ENCODE measurements around the gene PCNX2.

- TF ChIP-seq MAX (IDR thresholded peaks at IDR 0.05) (no peak), REST (IDR thresholded peaks at IDR 0.05; ENCODE audit: low read depth) (no peak), EP300 (IDR thresholded peaks at IDR 0.05; ENCODE audit: borderline replicate concordance) (no peak), NFIC (IDR thresholded peaks at IDR 0.05) (no peak), TAF1 (IDR thresholded peaks at IDR 0.05; ENCODE audit: low read depth) (no peak), CREB1 (IDR thresholded peaks at IDR 0.05; ENCODE audit: low read depth) (no peak), RAD21 (IDR thresholded peaks at IDR 0.05; ENCODE audit: low read depth) (no peak), CEBPB (IDR thresholded peaks at IDR 0.05) (no peak), FOXM1 (IDR thresholded peaks at IDR 0.05; ENCODE audit: borderline replicate concordance, low read depth) (no peak)
Measured at GRCh38 chr1:232968391-232968790, 327.1 kb downstream of the PCNX2 start.
